GM12875 (cell line): Measurements from ENCODE around the gene SPRR1A.

Experiments
- H3K4me3 ChIP-seq: one replicate; pipeline ENCODE4 v1.5.1; 2011; ENCODE audit warnings: low read depth, low read length, control low read depth
- CTCF ChIP-seq: IDR thresholded peaks from 2 replicates; pipeline ENCODE4 v1.5.1; 2011; ENCODE audit warnings: low read depth, mild to moderate bottlenecking, control low read depth, inconsistent platforms, low read length, moderate library complexity, borderline replicate concordance; ENCODE audit not compliant: insufficient read depth

SPRR1A gene

GRCh38 chr1:152983743-152984142, at the start of gene SPRR1A:
TSS of gene SPRR1A (plus strand) at chr1:152984081. CDS start at chr1:152985231, 1,150 bp downstream.
- TF ChIP-seq CTCF, result no peak
- H3K4me3 ChIP-seq, result no peak within 1 kb of the TSS

GRCh38 chr1:152940614-152941013, 43.3 kb upstream of the SPRR1A start:
- TF ChIP-seq CTCF, result no peak
- H3K4me3 ChIP-seq, result no peak overlapping the region

- H3K4me3 ChIP-seq, result no peak overlapping the region
- TF ChIP-seq CTCF, result no peak
Observed at GRCh38 chr1:152941037-152941711, 42.7 kb upstream of the SPRR1A start.

- no peak for TF ChIP-seq CTCF
- no peak overlapping the region for H3K4me3 ChIP-seq
Observed at GRCh38 chr1:152942161-152942560, 41.7 kb upstream of the SPRR1A start.

GRCh38 chr1:152946248-152946647, 37.6 kb upstream of the SPRR1A start:
- no peak for TF ChIP-seq CTCF
- H3K4me3 ChIP-seq, result no peak overlapping the region

GRCh38 chr1:152946651-152947256, 37.1 kb upstream of the SPRR1A start, which contains the start of gene SPRR5:
TSS of gene SPRR5 (plus strand) at chr1:152947206. CDS start at chr1:152948555, 1,349 bp downstream.
- no peak for TF ChIP-seq CTCF
- H3K4me3 ChIP-seq, result no peak within 1 kb of the TSS

GRCh38 chr1:152951711-152952110, 32.2 kb upstream of the SPRR1A start:
- no peak for TF ChIP-seq CTCF
- no peak overlapping the region for H3K4me3 ChIP-seq
